Esophagus mucosa (tissue), 1 donor: Measurements from ENCODE around the gene PLB1. TPM values are rescaled to one million over a fixed set of nuclear protein-coding genes. Genes with fewer than 3 reads are reported as not detected.
A peak's percentile ranks its signal among the peaks of the same experiment; 100 is the strongest.

Experiments used
- ATAC-seq: fragments of 200-7000 bp; cut with Tn5 transposase; one replicate; pipeline ENCODE4 v1.9.1; 2020
- total RNA-seq: library from RNA; stranded (reverse); gene quantifications from one replicate; pipeline ENCODE4 v1.2.4, GENCODE V29; 2023
- donor health status: DM: yes; HTN: yes; CAD: no.

PLB1 gene
- total RNA-seq, 1 donor from 2014 or later, result 1.6 TPM

GRCh38 chr2:28499282-28499681, 3.4 kb downstream of the PLB1 start:
- no peak for ATAC-seq

GRCh38 chr2:28505361-28505760, 9.5 kb downstream of the PLB1 start:
- no peak for ATAC-seq

- no peak for ATAC-seq
These were observed 10.5 kb downstream of the PLB1 start for GRCh38 chr2:28506112-28506910.

GRCh38 chr2:28507796-28508764, 12.2 kb downstream of the PLB1 start:
- peak; percentile 97 for ATAC-seq

GRCh38 chr2:28509361-28509760, 13.5 kb downstream of the PLB1 start:
- ATAC-seq, result no peak

GRCh38 chr2:28510184-28510583, 14.3 kb downstream of the PLB1 start:
- ATAC-seq, result no peak

GRCh38 chr2:28511871-28512606, 16.2 kb downstream of the PLB1 start:
- ATAC-seq, result no peak

GRCh38 chr2:28512607-28512965, 16.7 kb downstream of the PLB1 start:
- ATAC-seq, result no peak

GRCh38 chr2:28513097-28513496, 17.2 kb downstream of the PLB1 start:
- no peak for ATAC-seq

GRCh38 chr2:28515176-28515751, 19.4 kb downstream of the PLB1 start:
- ATAC-seq, result no peak

GRCh38 chr2:28516430-28516829, 20.6 kb downstream of the PLB1 start:
- no peak for ATAC-seq

- ATAC-seq, result no peak
These were observed 21.1 kb downstream of the PLB1 start for GRCh38 chr2:28516950-28517349.

- ATAC-seq, result no peak
These were observed 25.8 kb downstream of the PLB1 start for GRCh38 chr2:28521663-28522062.

- no peak for ATAC-seq
These were observed 26.6 kb downstream of the PLB1 start for GRCh38 chr2:28522481-28522880.

GRCh38 chr2:28523902-28524301, 28.0 kb downstream of the PLB1 start:
- ATAC-seq, result no peak

GRCh38 chr2:28525481-28525880, 29.6 kb downstream of the PLB1 start:
- no peak for ATAC-seq

GRCh38 chr2:28526527-28527132, 30.8 kb downstream of the PLB1 start:
- no peak for ATAC-seq

GRCh38 chr2:28527196-28527595, 31.3 kb downstream of the PLB1 start:
- no peak for ATAC-seq

- no peak for ATAC-seq
These were observed 32.3 kb downstream of the PLB1 start for GRCh38 chr2:28528206-28528605.

GRCh38 chr2:28530782-28531181, 34.9 kb downstream of the PLB1 start:
- no peak for ATAC-seq

- no peak for ATAC-seq
These were observed 36.5 kb downstream of the PLB1 start for GRCh38 chr2:28532399-28532798.

- ATAC-seq, result no peak
These were observed 37.3 kb downstream of the PLB1 start for GRCh38 chr2:28533044-28533680.
